ENCODE data around the gene NCKAP5.

- TF ChIP-seq POLR2A (IDR thresholded peaks at IDR 0.05; ENCODE audit: low read depth, low read length) (no peak), POLR2AphosphoS5 (IDR thresholded peaks at IDR 0.05; ENCODE audit: low read depth, low read length) (no peak), TAF1 (IDR thresholded peaks at IDR 0.05; ENCODE audit: borderline replicate concordance, low read depth, low read length) (no peak)
Measured at GRCh38 chr2:132720393-132720792, 847.9 kb downstream of the NCKAP5 start.

Data from GM12892 (cell line).